ENCODE data around the gene CD74.

The CD74 gene

DNA sequence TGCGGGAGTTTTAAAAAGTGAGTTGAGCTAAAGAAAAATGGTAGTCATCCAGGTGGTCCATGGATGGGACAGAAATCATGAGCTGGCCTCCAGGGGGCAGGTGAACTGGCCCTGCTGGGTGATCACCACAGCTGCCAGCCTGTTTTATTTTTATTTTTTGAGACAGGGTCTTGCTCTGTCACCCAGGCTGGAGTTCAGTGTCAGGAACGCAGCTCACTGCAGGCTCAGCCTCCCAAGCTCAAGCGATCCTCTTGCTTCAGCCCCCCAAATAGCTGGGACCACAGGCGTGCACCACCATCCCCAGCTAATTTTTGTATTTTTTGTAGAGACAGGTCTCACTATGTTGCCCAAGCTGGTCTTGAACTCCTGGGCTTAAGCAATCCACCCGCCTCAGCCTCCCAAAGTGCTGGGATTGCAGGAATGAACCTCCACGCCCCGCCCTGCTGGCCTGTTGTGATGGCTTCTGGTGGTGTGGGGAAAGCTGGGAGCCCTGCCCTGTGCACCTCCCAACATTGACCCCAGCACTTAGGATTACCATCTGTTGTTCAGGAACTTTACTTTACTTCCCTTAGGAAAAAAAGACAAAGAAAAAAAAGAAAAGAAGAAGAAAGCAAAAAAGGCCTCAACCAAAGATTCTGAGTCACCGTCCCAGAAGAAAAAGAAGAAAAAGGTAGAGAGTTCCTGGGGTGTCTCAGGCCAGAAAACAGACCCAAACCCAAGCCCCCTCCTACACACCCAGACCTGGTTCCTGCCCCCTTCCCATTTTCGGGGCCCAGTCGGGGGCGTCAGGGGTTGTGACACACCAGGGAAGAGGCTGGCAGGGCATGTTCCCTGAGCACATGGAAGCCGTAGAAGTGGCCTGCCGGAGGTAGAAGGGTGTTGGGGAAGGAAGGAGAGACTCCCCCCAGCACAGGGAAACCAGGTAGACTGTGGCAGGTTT, 14.7 kb downstream of the CD74 start:
- DNase-seq, result no peak

DNA sequence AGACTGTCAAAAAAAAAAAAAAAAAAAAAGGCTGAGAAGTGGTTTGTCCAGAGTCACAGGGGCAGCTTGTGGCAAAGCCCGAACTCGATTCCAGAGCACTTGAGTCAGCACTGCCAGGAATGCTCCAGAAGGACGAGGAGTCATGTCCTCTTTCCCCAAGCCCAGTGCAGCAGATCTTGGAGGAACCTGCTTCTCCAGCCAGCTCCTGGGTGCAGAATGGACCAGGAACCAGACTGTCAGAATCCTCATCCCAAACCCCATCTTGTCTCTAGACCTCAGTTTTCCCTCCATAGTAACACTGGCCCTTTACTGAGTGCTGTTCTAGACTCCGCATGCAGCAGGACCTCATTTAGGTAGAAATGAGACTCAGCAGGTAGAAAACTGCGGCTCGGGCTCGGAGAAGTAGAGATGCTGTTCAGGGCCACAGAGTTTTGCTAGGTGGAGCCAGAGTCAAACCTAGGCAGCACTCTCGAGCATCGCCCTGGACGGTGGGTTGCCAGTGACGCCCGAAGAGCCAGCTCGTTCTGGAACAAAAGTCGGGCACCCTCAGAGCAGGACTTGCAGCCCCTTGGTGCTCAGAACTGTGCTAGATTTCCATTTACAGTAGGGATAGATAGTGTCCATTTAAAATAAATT, 15.4 kb downstream of the CD74 start:
- DNase-seq, result peak in 1 of 56 donors; percentile 14

DNA sequence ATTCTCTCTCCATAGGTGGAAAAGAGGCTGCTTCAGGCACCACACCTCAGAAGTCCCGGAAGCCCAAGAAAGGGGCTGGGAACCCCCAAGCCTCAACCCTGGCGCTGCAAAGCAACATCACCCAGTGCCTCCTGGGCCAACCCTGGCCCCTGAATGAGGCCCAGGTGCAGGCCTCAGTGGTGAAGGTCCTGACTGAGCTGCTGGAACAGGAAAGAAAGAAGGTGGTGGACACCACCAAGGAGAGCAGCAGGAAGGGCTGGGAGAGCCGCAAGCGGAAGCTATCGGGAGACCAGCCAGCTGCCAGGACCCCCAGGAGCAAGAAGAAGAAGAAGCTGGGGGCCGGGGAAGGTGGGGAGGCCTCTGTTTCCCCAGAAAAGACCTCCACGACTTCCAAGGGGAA, 16.4 kb downstream of the CD74 start:
- no peak for DNase-seq

DNA sequence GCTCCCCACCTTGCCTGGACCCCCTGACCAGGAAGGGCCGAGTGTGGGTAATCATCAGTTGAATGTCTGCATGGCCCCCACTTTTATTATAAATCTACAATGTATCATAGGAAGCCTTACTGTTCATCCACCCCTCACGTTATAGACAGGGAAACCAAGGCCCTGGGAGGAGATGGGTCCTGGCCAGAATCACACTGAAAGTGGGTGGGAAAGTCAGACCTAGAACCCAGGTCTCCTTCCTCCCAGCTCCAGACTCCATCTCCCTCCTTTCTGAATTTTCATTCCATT, 17.1 kb downstream of the CD74 start:
- no peak for DNase-seq

DNA sequence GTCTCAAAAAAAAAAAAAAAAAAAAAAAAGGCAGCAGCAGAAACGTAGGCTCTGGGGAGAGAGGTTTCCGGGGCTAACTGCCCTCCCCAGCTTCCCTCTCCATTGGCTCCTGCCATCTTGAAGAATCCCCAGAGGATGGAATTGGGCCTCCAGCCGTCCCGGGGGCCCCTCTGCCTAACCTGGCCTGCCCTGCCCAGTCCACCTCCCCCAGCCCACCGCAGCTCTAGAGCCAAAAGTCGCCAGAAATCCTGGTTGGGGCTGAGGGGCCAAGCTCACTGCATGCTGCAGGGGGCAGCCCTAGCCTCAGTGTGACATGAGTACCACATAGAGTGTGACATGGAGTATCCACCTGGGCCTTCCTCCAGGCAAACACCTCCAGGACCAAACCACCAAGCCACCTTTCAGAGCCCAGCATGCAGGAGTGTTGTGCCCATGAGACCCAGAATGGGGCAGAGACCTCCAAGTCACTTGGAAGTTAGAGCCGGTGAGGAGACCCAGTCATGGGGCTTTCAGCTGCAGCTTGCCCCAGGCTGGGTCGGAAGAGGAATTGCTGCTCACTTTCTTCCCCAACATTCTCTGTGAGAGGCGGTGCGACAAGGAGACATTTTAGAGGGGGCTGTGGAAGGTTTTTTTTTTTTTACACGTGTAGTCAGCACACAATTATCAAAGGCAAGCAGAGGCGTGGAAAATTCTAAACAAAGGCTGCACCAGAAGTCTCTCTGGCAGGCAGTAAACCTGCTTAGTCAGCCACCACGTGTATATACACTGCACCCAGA, 17.6 kb downstream of the CD74 start:
- peak in 7 of 56 donors; percentile 9 to 35 (median 15) for DNase-seq

DNA sequence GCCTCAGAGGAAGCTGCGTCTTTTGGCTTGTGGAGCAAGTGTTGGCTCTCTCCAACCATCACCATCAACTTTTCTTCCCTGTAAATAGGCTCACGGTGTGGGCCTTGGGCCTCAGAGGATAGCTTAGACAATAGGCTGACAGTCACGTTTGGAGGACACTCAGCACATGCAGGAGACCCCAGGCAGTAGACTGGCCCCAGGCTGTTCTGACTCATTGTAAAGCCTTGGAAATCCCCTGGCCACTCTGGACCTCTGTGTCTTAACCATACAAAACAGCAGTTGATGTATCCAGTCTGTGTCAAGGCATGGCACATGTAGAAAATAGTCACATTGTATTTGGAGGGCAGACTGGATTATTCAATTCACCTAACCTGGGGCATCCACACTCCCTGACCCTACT, 18.6 kb downstream of the CD74 start:
- DNase-seq, result no peak

DNA sequence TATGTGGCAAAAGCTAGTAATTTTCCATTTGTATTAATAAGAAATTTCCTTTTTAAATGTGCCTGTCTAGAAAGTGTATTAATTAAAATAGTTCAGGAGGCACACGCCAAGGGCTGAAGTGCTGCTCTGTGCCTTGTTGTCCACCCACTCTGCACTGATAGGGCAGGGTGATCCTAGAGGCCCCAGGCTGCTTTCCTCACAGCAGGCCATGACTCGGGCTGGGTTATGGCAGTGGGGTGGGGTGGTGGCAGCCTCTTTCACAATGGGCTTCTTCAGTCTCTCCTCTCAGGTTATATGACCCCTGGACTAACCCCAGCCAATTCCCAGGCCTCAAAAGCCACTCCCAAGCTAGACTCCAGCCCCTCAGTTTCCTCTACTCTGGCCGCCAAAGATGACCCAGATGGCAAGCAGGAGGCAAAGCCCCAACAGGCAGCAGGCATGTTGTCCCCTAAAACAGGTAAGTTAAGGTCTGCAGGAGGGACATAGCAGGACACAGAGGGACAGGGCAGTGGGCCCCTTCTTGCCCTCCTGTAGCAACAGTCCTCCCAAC, 19.5 kb downstream of the CD74 start:
- no peak for DNase-seq

DNA sequence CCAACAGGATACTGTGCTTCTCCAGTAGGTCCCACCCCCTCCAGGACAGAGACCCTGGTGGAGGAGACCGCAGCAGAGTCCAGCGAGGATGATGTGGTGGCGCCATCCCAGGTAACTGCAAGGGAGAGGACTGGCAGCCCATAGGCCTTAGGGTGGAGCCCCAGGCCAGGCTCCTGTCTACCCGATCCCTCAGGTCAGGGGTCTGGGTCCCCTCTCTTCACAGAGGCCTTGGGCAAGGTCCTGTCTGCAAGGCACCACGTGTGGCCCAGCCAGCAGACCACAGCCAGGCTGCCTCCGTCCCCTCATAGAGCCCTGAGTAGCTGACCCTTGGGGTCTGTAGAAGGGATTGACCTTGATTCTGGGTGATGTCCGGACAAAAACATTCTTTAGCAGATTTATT, 20.0 kb downstream of the CD74 start:
- no peak for DNase-seq

DNA sequence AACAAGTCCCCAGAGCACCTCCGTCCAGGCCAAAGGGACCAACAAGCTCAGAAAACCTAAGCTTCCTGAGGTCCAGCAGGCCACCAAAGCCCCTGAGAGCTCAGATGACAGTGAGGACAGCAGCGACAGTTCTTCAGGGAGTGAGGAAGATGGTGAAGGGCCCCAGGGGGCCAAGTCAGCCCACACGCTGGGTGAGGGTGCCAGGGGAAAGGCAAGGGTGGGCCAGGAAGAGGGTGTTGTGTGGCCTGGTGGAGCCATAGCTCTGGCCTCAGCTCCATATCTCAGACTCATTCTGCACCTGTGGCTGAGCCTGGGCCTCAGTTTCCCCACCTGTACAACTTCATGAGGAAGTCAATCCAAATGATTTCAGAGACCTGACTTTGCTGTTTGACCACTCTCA, 20.7 kb downstream of the CD74 start:
- DNase-seq, result no peak

DNA sequence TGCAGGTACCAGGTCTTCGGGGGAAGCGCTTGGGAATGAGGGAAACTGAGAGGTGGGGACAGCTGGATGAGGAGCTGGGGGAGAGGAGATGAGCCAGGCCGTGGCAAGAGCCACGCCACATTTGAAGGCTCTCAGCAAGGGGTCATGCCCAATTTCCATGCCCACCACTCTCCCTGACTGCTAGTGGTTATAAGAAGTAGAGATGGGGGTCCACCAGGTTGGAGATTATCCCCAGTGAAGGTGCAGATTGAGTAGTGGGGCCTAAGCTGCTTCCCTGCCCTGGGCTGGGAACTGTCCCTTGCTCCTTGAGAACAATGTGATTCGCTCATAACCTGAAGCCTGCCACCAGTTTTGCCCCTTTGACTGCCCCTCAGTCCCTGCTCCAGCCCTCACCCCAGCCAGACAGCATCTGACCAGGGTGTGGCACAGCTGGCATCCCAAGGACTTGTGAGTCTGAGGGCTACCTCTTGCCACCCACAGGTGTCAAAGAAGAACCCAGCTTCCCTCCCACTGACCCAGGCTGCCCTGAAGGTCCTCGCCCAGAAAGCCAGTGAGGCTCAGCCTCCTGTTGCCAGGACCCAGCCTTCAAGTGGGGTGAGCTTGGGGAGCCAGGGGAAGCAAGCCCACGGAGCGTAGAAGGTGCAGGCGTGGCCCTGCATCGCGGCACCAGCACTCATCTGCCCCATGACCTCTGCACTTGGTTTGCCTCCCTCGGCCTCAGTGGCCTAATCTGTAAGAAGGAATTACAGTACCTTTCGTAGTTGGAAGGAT, 21.5 kb downstream of the CD74 start:
- DNase-seq, result no peak

DNA sequence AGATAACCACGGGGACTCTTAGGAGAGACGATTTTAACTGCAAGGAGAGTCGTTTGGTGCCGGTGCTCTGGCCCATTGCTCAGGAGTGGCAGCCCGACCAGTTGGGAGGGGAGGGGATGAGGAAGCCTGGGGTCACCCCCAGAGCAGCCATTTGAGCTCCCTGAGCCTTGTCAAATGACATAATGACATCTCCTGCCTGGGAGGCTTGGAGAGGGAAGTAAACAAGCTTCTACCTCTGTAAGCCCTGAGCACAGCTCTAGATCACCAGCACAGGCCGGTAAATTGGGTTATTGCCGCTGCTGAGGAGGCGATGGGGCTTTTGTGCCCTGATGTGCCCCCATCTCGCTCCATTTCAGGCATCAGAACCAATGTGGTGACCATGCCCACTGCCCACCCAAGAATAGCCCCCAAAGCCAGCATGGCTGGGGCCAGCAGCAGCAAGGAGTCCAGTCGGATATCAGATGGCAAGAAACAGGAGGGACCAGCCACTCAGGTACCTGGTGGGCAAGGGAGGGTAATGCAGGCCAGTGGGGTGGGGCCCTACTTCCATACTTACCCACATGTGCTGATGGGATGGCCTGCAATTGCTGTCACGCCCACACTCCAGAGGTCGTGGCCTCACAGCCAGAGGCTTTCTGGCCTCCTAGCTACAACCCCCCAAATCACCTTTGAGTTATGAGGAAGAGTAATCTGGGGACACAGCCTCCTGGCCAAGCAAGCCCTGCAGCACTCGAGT, 23.0 kb downstream of the CD74 start:
- no peak for DNase-seq

DNA sequence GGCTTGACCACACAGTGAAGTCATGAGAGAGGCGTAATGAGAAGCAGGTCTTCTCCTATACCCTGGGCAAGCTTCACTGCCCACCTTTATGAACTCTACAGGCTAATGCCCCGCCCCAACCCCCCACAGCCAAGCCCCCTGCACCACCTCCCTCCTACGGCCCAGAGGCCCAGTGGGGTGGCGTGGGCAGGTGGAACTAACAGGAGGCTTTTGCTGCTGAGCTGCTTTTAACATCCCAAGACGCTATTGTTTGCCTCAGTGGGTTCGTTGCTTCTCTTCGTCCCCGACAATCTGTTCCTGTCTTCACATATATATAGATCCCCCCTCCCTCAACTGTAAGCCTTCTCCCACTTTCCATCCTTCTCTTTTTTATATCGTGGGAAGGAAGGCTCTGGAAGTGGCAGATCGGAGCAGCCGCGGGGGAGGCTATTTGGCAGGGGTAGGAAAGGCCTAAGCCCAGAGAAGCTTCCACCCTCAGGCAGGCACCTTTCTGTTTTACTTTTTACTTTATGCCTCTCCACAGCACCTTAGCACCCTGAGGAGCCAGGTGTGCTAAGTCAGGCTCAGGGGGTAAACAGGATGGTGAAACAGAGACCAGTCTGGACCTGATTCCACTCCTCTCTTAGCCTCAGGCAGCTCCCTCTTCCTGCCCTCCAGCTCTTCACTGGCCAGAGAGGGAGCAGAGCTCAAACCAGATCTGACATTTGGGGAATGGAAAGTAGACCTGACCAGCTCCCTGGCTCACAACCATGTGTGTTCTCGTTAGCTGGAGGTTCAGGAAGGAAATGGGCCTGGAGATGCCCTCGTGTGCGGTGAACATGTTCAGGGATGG, 26.5 kb downstream of the CD74 start:
- DNase-seq, result peak in 4 of 56 donors; percentile 13 to 18 (median 16)

DNA sequence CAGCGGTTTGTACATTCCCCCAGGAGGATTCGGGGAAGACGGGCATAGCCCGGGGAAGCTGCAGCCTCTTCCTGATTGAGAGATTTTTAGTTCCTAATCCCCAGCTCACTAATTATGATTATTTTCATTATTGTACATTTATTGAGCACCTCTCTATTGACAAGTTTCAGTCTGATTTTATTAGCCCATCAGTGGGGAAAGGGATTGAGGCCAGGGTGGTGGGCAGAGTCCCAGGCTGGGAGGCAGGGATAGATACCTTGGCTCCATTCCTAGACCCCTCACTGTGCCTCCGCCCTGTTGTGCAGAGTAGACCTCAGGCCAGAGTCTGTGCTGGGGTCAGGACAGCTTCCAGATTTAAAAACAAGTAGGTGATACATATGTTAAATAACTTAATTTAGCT, 28.0 kb downstream of the CD74 start:
- no peak for DNase-seq

DNA sequence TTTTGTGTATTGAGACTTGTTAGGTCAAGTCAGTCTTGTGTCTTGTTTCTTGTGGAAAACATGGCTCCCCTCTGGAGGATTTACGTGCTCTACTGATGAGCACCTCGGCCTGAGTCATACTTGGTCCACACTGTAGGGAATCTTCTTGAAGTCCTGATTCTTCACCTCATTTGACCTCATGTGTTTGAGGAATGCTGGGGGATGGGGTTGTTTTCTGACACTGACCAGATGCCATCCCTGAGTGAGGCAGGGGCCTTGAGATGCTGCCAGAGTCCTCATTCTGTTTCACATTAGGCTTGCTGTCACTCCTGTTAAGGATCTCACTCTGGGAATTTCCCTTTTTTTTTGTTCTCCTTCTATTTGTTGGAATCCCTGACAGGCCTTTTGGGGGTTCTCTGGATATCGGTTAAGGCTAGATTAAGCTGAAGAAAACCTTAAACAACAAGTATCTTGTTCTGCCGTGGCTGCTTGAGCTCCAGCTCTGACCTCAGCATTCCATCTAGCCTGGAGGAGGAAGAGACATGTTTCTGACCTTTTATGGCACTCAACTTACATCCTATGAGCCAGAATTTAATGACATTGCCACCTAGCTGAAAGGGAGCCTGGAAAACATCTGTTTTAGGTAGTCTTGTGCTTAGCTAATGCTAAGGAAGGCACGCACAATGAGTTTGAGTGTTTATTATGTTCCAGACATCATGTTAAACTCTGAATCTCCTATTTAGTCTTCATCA, 34.6 kb downstream of the CD74 start:
- no peak for DNase-seq

DNA sequence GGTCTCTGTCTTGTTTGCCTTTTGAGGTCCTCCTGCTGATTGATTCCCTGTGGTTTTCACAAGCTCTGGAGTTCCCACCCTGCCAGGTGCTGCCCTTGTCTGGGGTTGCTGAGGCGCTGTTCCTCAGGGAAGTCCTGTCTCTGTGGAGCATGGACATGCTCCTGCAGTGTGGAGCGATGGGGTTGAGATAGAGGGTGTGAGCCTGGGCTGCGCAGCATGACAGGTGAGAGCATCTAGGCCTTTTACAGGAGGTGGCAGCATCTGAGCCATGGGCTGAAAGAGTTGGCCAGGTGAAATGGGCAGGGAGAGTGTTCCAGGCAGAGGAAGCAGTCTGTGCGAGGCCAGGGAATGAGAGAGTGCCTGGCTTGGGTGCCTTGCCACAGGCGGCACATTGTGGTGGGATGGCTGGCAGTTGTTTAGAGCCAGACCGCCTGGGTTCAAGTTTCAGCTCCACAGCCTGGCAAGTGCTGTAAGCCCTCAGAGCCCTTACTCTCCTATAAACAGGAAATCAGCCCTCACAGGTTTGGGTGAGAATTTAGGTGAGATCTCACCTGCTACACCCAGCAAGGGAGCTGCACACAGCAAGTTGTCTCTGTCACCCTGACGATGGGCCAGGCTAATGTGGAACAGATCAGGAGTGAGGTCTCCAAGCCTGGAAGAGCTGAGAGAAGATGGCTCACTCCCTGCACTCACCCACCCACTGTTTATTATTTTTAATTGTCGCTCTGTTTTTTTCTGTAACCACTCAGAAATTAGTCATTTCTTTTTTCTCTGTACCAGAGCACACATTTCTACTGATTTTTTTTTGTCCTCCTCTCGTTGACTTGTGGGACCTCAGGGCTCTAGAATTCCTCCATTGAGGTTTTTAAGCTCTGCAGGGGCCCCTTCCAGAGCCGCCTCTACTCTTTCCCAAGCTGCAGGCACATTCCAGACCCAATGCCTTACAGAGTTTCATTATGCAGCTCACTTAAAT, 35.6 kb downstream of the CD74 start:
- DNase-seq, result no peak

DNA sequence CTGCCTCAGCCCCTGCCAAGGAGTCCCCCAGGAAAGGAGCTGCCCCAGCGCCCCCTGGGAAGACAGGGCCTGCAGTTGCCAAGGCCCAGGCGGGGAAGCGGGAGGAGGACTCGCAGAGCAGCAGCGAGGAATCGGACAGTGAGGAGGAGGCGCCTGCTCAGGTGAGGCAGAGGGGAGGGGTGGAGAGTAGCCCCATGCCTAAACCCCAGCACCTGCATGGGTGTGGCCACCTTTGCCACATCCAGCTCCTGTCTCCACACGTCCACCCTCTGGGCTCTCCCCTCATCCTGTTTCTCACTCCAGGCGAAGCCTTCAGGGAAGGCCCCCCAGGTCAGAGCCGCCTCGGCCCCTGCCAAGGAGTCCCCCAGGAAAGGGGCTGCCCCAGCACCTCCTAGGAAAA, 38.1 kb downstream of the CD74 start:
- no peak for DNase-seq

DNA sequence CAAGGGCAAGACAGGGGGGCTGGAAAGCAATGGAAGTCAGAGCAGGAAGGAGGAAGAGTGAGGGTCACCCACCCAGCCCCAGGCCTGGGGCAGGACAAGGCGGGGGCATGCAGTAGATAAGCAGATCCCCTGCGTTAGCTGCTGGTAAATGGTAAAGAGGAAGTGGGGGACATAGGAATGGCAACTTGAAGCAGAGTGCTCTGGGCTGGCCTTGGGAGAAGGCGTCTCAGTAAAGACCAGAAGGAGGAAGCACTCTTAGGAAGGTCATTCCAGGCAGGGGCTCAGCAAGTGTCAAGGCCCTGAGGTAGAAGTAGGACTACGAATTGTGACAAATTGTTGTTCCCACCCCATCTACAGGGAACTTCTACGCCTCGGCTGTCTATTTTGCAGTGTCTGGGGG, 40.1 kb downstream of the CD74 start:
- DNase-seq, result no peak

DNA sequence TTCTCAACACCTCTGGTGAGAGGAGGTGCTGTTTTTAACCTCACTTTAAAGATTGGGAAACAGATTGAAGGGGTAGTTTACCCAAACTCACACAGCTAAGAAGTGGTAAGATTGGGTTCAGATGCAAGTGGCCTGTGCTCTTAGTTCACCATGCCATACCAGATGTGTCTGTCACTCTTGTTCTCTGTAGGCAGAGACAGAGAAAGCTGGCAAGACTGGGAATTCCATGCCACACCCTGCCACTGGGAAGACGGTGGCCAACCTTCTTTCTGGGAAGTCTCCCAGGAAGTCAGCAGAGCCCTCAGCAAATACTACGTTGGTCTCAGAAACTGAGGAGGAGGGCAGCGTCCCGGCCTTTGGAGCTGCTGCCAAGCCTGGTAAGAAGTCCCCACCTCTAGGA, 44.2 kb downstream of the CD74 start:
- DNase-seq, result no peak
